Osteoblast (primary cell): Measurements from ENCODE around the gene MYL3. TPM values are rescaled to one million over a fixed set of nuclear protein-coding genes. Genes with fewer than 3 reads are reported as not detected.
"Not testable (repeated sequence)": the region's sequence is repeated elsewhere in the genome, so short reads cannot be mapped to it uniquely, and the experiment has no call there.

ENCODE experiments used
- DNase-seq: peaks from one replicate; pipeline ENCODE4 v3.0.0; 2011; ENCODE audit warnings: low spot score, mixed read lengths; ENCODE audit not compliant: insufficient read length; ENCODE audit errors: missing footprints
- H2AFZ ChIP-seq: 2 replicates; pipeline ENCODE4 v1.6.0; 2011; ENCODE audit warnings: mild to moderate bottlenecking, low read length
- H3K27ac ChIP-seq: 2 replicates; pipeline ENCODE4 v1.5.1; 2011; ENCODE audit warnings: mild to moderate bottlenecking, low read depth, low read length, moderate library complexity
- H3K27me3 ChIP-seq: 2 replicates; pipeline ENCODE4 v1.6.0; 2012; ENCODE audit warnings: mild to moderate bottlenecking, control low read depth, inconsistent platforms, low read length, moderate library complexity; ENCODE audit not compliant: insufficient read depth
- H3K36me3 ChIP-seq: 2 replicates; pipeline ENCODE4 v1.5.1; 2011; ENCODE audit warnings: mild to moderate bottlenecking, low read length, control low read depth, moderate library complexity; ENCODE audit not compliant: insufficient read depth
- H3K4me1 ChIP-seq: 2 replicates; pipeline ENCODE4 v1.5.1; 2011; ENCODE audit warnings: mild to moderate bottlenecking, low read length, control low read depth, moderate library complexity; ENCODE audit not compliant: insufficient read depth
- H3K4me2 ChIP-seq: 2 replicates; pipeline ENCODE4 v1.6.0; 2011; ENCODE audit warnings: mild to moderate bottlenecking, low read length; ENCODE audit not compliant: insufficient read depth
- H3K4me3 ChIP-seq: fragments of 200-600 bp; sonication (generic); 3 replicates; pipeline ENCODE4 v1.5.1; 2012; ENCODE audit warnings: mild to moderate bottlenecking, low read length, inconsistent platforms; ENCODE audit not compliant: insufficient read depth
- H3K79me2 ChIP-seq: 2 replicates; pipeline ENCODE4 v1.6.0; 2012; ENCODE audit warnings: mild to moderate bottlenecking, low read length, control low read depth, inconsistent platforms; ENCODE audit not compliant: insufficient read depth
- H3K9me3 ChIP-seq: 2 replicates; pipeline ENCODE4 v1.5.1; 2011; ENCODE audit warnings: low read depth, low read length, control low read depth
- H4K20me1 ChIP-seq: 2 replicates; pipeline ENCODE4 v1.6.0; 2012; ENCODE audit warnings: mild to moderate bottlenecking, low read length, control low read depth; ENCODE audit not compliant: insufficient read depth
- total RNA-seq: library from RNA; depleted of rRNA; stranded (reverse); fragments of >200 nt; gene quantifications from 2 replicates; pipeline ENCODE4 v1.2.3, GENCODE V29; 2012
- TF ChIP-seq, protein P1 (sequence below): IDR thresholded peaks from 2 replicates; pipeline ENCODE4 v1.5.1; 2011; ENCODE audit warnings: mild to moderate bottlenecking, low read depth, low read length, moderate library complexity; ENCODE audit errors: extremely low read depth

MYL3 gene
- total RNA-seq, 1 donor = not detected

DNA sequence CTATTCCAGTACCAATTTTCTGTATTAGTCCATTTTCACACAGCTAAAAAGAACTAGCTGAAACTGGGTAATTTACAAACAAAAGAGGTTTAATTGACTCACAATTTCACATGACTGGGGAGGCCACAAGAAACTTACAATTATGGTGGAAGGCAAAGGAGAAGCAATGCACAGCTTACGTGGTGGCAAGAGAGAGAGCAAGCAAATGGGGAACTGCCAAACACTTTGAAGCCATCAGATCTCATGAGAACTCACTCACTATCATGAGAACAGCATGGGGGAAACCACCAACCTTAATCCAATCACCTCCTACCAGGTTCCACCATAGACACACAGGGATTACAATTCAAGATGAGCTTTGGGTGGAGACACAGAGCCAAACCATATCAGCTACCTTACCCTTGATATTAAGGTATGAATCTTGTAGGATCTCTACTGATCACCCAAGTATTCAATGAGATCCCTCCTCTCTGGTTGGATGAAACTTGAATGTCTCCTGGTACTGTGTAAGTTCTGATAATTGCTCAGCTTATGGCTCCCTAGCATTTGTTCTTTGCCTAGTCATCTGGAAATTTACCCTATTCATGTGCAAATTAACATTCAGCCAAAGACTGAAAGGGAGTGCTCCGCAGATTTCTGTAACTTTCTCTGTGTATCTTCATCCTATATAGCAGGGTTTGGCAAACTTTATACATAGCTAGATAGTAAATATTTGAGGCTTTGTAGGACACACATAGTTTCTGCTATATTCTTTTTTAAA is 38.9 kb downstream of the MYL3 start:
- peaks cover 12% of the 10 kb centered on the region for H3K27me3 ChIP-seq
- H3K27ac ChIP-seq = no peak overlapping the region
- no peaks in the 10 kb centered on the region for H4K20me1 ChIP-seq
- no peaks in the 10 kb centered on the region for H3K79me2 ChIP-seq
- no peak overlapping the region for H2AFZ ChIP-seq
- no peaks in the 10 kb centered on the region for H3K9me3 ChIP-seq
- DNase-seq = no peak
- H3K4me2 ChIP-seq = no peak overlapping the region
- no peaks in the 10 kb centered on the region for H3K4me1 ChIP-seq
- TF ChIP-seq, protein P1, sequence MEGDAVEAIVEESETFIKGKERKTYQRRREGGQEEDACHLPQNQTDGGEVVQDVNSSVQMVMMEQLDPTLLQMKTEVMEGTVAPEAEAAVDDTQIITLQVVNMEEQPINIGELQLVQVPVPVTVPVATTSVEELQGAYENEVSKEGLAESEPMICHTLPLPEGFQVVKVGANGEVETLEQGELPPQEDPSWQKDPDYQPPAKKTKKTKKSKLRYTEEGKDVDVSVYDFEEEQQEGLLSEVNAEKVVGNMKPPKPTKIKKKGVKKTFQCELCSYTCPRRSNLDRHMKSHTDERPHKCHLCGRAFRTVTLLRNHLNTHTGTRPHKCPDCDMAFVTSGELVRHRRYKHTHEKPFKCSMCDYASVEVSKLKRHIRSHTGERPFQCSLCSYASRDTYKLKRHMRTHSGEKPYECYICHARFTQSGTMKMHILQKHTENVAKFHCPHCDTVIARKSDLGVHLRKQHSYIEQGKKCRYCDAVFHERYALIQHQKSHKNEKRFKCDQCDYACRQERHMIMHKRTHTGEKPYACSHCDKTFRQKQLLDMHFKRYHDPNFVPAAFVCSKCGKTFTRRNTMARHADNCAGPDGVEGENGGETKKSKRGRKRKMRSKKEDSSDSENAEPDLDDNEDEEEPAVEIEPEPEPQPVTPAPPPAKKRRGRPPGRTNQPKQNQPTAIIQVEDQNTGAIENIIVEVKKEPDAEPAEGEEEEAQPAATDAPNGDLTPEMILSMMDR = no peak
- no peak overlapping the region for H3K4me3 ChIP-seq
- H3K36me3 ChIP-seq = no peaks in the 10 kb centered on the region

DNA sequence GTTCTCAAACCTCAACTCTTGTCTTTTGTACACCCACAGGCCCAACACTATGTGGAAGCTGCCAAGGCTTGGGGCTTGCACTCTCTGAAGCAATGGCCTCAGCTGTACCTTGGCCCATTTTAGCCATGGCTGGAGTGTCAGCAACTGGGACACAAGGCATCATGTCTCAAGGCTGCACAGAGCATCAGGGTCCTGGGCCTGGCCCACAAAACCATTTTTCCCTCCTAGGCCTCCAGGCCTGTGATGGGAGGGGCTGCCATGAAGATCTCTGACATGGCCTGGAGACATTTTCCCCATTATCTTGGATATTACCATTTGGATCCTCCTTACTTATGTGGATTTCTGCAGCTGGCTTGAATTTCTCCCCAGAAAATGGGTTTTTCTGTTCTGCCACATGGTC is 39.9 kb downstream of the MYL3 start:
- H2AFZ ChIP-seq, H3K79me2 ChIP-seq, H3K4me1 ChIP-seq, DNase-seq, H3K4me2 ChIP-seq, H3K36me3 ChIP-seq, H3K27ac ChIP-seq, H3K9me3 ChIP-seq, H4K20me1 ChIP-seq, H3K4me3 ChIP-seq: not testable (repeated sequence)
- H3K27me3 ChIP-seq = peaks cover 15% of the 10 kb centered on the region

DNA sequence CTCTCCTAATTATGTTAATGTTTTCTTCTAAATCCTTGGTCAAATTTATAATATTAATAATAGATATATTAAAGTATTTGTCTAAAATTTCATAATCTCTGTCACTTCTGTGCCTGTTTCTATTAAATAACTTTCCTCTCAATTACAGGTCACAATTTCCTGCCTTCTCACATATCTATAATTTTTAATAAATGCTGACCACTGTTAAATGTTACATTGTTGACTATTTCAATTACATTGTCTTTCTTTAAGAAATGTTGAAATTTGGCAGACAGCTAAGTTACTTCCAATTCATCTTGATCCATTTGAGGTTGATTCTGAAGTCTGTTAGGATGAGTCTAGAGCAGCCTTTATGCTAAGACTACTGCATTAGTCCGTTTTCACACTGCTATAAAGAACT is 41.7 kb downstream of the MYL3 start:
- Histone ChIP-seq H3K4me1 (no peaks in the 10 kb centered on the region), H4K20me1 (no peaks in the 10 kb centered on the region)
- TF ChIP-seq, protein P1 = no peak

DNA sequence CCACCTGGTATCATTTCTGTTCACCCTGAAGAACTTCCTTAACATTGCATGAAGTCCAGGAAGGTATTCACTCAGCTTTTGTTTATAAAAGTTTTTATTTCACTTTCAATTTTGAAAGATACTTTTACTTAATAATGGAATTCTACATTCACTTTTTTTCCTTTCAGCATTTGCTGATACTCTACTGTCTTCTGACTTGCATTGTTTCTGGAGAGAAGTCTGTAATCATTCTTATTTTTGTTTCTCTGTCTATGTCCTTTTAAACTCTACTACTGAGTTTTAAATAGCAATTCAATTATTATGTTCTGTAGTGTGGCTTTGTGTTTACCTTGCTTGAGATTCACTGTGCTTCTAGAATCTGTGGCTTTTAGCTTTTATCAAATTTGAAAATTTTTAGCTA is 42.4 kb downstream of the MYL3 start:
- Histone ChIP-seq H3K36me3 (no peaks in the 10 kb centered on the region), H4K20me1 (no peaks in the 10 kb centered on the region), H3K9me3 (no peaks in the 10 kb centered on the region), H3K4me2 (no peak overlapping the region), H3K79me2 (no peaks in the 10 kb centered on the region), H3K27me3 (peaks cover 15% of the 10 kb centered on the region), H2AFZ (no peak overlapping the region), H3K4me1 (no peaks in the 10 kb centered on the region), H3K4me3 (no peak overlapping the region), H3K27ac (no peak overlapping the region)
- DNase-seq = no peak
- TF ChIP-seq, protein P1 = no peak

More for the DNA sequence above, 41.7 kb downstream of the MYL3 start:
- H3K9me3 ChIP-seq = no peaks in the 10 kb centered on the region
- no peaks in the 10 kb centered on the region for H3K79me2 ChIP-seq
- no peak overlapping the region for H2AFZ ChIP-seq
- no peak overlapping the region for H3K27ac ChIP-seq
- H3K36me3 ChIP-seq = no peaks in the 10 kb centered on the region
- DNase-seq = no peak
- no peak overlapping the region for H3K4me3 ChIP-seq
- H3K4me2 ChIP-seq = no peak overlapping the region
- peaks cover 15% of the 10 kb centered on the region for H3K27me3 ChIP-seq
